Choroid plexus epithelial cell (primary cell): ENCODE data around the gene ZNF783.

Source experiments
- DNase-seq: peaks from one replicate; pipeline ENCODE4 v3.0.0-alpha.2; 2010; ENCODE audit warnings: low read depth
- H3K4me3 ChIP-seq: 2 replicates; pipeline ENCODE4 v1.5.1; 2011; ENCODE audit warnings: low read depth, mild to moderate bottlenecking, control low read depth, low read length, moderate library complexity
- TF ChIP-seq, protein P1 (sequence below): conservative IDR thresholded peaks from 2 replicates; pipeline ENCODE4 v1.5.1; 2011; ENCODE audit warnings: low read depth, mild to moderate bottlenecking, control low read depth, inconsistent platforms, low read length, moderate library complexity

ZNF783 gene

GRCh38 chr7:149261829-149262617, at the start of gene ZNF783:
ZNF783 (plus strand) TSS chr7:149262196; CDS start chr7:149262334, 138 bp downstream.
- peak within 1 kb of the TSS; percentile 70 for H3K4me3 ChIP-seq
- peak; percentile 93 for DNase-seq
- TF ChIP-seq, protein P1, sequence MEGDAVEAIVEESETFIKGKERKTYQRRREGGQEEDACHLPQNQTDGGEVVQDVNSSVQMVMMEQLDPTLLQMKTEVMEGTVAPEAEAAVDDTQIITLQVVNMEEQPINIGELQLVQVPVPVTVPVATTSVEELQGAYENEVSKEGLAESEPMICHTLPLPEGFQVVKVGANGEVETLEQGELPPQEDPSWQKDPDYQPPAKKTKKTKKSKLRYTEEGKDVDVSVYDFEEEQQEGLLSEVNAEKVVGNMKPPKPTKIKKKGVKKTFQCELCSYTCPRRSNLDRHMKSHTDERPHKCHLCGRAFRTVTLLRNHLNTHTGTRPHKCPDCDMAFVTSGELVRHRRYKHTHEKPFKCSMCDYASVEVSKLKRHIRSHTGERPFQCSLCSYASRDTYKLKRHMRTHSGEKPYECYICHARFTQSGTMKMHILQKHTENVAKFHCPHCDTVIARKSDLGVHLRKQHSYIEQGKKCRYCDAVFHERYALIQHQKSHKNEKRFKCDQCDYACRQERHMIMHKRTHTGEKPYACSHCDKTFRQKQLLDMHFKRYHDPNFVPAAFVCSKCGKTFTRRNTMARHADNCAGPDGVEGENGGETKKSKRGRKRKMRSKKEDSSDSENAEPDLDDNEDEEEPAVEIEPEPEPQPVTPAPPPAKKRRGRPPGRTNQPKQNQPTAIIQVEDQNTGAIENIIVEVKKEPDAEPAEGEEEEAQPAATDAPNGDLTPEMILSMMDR: peak; percentile 48

DNA sequence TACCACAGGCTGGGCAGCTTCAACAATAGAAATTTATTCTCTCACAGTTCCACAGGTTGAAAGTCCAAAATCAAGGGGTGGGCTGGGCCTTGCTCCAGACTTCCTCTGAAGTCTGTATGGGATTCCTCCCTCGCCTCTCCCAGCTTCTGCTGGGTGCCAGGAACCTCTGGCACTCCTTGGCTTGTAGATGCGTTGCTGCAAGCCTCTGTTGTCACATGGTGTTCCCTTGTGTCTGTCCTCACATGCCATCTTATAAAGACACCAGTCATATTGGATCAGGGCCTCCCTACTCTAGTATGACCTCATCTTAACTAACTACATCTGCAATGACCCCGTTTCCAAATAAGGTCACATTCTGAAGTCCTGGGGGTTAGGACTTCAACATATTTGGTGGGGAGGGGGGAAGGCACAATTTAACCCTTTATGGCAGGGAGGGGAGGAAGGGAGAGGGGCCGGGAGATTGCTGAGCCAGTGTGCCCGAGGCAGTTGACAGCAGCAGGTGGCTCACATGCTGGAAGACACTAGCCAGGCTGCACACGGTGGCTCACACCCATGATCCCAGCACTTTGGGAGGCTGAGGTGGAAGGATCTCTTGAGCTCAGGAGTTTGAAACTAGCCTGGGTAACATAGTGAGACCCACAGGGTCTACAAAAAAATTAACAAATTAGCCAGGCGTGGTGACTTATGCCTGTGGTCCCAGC, 47.8 kb upstream of the ZNF783 start:
- TF ChIP-seq, protein P1: no peak
- no peak overlapping the region for H3K4me3 ChIP-seq
- no peak for DNase-seq

- TF ChIP-seq, protein P1: no peak
- no peak overlapping the region for H3K4me3 ChIP-seq
- no peak for DNase-seq
Observed at GRCh38 chr7:149216402-149216801, 45.6 kb upstream of the ZNF783 start.

GRCh38 chr7:149217570-149217969, 44.4 kb upstream of the ZNF783 start:
- TF ChIP-seq, protein P1: no peak
- DNase-seq: no peak
- no peak overlapping the region for H3K4me3 ChIP-seq

- DNase-seq: no peak
Observed at GRCh38 chr7:149218469-149219420, 43.3 kb upstream of the ZNF783 start.

DNA sequence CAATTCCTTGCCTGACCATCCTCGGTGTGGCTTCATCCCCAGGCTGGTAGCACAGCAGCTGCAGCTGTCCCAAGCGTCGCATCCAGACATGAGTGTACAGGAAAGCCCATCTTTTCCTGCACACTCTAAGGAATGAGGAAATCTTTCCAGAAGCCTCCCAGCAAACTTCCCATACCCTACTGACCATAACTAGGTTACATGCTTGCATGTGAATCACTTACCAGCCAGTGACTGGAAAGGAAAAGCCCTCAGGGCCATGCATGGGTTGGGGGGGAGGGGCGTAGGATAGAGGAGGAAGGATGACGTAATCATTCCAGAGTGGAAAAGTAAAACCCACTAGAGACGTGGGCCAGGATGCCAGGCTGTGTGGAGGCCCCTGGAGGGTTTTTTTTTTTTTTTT, 41.5 kb upstream of the ZNF783 start:
- peak; percentile 46 for DNase-seq
- H3K4me3 ChIP-seq: no peak overlapping the region
- TF ChIP-seq, protein P1: no peak

More at GRCh38 chr7:149218469-149219420, 43.3 kb upstream of the ZNF783 start:
- TF ChIP-seq, protein P1: no peak
- H3K4me3 ChIP-seq: no peak overlapping the region
